Heart right ventricle (tissue), 16 donors: ENCODE measurements around the gene SLU7. TPM values are rescaled to one million over a fixed set of nuclear protein-coding genes. Genes with fewer than 3 reads are reported as not detected.

Experiments used
- ATAC-seq, 8 donors: fragments of 200-7000 bp; cut with Tn5 transposase; one replicate each; pipeline ENCODE4 v1.9.1; 2020; ENCODE audit warnings: mild to moderate bottlenecking in 8 of 8, moderate library complexity in 8 of 8, moderate number of reproducible peaks in 1 of 8
- DNase-seq, 2 donors: peaks; one replicate each; pipeline ENCODE4 v3.0.0-alpha.2; 2020
- H3K27ac ChIP-seq, 10 donors: fragments of 200-600 bp; sonication (generic) in 2 of 10; one replicate each; pipeline versions ENCODE4 v1.5.0 to v1.8.0; 2020 to 2022; ENCODE audit warnings: mild to moderate bottlenecking in 3 of 10
- H3K27me3 ChIP-seq, 7 donors: fragments of 200-600 bp; one replicate each; pipeline ENCODE4 v1.8.0; 2021 to 2022; ENCODE audit warnings: mild to moderate bottlenecking in 2 of 7
- H3K36me3 ChIP-seq, 9 donors: fragments of 200-600 bp; sonication (generic) in 1 of 9; one replicate each; pipeline versions ENCODE4 v1.5.0 to v1.8.0; 2020 to 2022; ENCODE audit warnings: mild to moderate bottlenecking in 2 of 9
- H3K4me1 ChIP-seq, 9 donors: fragments of 200-600 bp; sonication (generic) in 1 of 9; one replicate each; pipeline versions ENCODE4 v1.5.0 to v1.8.0; 2020 to 2022; ENCODE audit warnings: mild to moderate bottlenecking in 4 of 9
- H3K4me3 ChIP-seq, 10 donors: fragments of 200-600 bp; sonication (generic) in 2 of 10; one replicate each; pipeline versions ENCODE4 v1.5.0 to v1.8.0; 2020 to 2022; ENCODE audit warnings: mild to moderate bottlenecking in 7 of 10, moderate library complexity in 2 of 10
- H3K9me3 ChIP-seq, 11 donors: fragments of 200-600 bp in 10 of 11; sonication (generic) in 2 of 11; one replicate each; pipeline versions ENCODE4 v1.5.0 to v1.8.0; 2013 to 2022; ENCODE audit warnings: mild to moderate bottlenecking in 2 of 11, control low read depth in 1 of 11, moderate library complexity in 1 of 11
- CTCF ChIP-seq, 9 donors: fragments of 200-600 bp; sonication (generic) in 2 of 9; IDR thresholded peaks; one replicate each; pipeline versions ENCODE4 v1.5.0 to v1.8.0; 2021 to 2022; ENCODE audit warnings: antibody characterized with exemption in 9 of 9, mild to moderate bottlenecking in 5 of 9, moderate library complexity in 1 of 9
- WGBS, 2 donors: extraction: QIAGEN DNeasy Blood & Tissue Kit; methylation state at CpG; one replicate each; pipeline ENCODE4 v1.1.7; 2013; ENCODE audit warnings: inconsistent platforms in 1 of 2; 5-methylcytosine and 5-hydroxymethylcytosine counted together
- intact Hi-C, 10 donors: fragments of 100-400 bp; cut with DNase I; formaldehyde crosslinking; loops; one replicate each; pipeline versions ENCODE4 v1.11.1 to v1.14.2; 2022
- polyA plus RNA-seq, 2 donors: library from polyadenylated mRNA; stranded (reverse); fragments of 200-250 nt; gene quantifications; one replicate each; pipeline ENCODE4 v1.2.3, GENCODE V29; 2013
- total RNA-seq, 10 donors: library from RNA; stranded (reverse); fragmentation: NEBNext Ultra II Directional in 3 of 10; extraction: Animal tissue kit (Norgen Biotek cat#: 25700) in 3 of 10; gene quantifications; one replicate each; pipeline versions ENCODE4 v1.2.1 to v1.2.4, GENCODE V29; 2021 to 2023
- donor health status: Arrhythmogenic right ventricular cardiomyopathy.
- donor health status: ischemic (EF 13 %, LVEDD 7.1; RV severe dilation, severe dysfunction).
- donor health status: healthy with polysubstance abuse.
- donor health status: DM: no; HTN: yes; CAD: no.
- donor health status: DM: no; HTN: no; CAD: no.
- donor health status: ischemic (EF 25% LVEDD 6.9; RV normal size, moderate dysfunction).
- donor health status: ischemic (EF 25% LVEDD 5.7; RV mildly dilated, moderate dysfunction).
- donor health status: healthy.
- donor health status: DM: yes; HTN: yes; CAD: no.
- donor health status: Ischemic cardiomyopathy.
- donor health status: ischemic (EF 35%, LVEDD 5.7; RV mildly dilated, moderate dysfunction).
- donor health status: nonischemic (EF 11% LVEDD 7.7; RV severe dilation, severe dysfunction).
- donor health status: DM: yes; HTN: yes; CAD: no.
- donor health status: PGD.
- donor health status: ischemic (EF 29% LVEDD 5.4; RV normal size, mild dysfunction).
- donor health status: nonischemic (EF 23%, LVEDD 6.1; RV moderate dilation, normal function).

SLU7 gene
- total and polyA plus RNA-seq, 12 donors: 19.2 to 62.4 (median 40.6) TPM

- Histone ChIP-seq H3K4me1 (no peaks in the 10 kb centered on the region), H3K27me3 (peaks cover 0 to 7% (median 0%) of the 10 kb centered on the region in 7 donors), H3K4me3 (no peak overlapping the region), H3K36me3 (peaks cover 0 to 21% (median 0%) of the 10 kb centered on the region in 9 donors), H3K9me3 (no peaks in the 10 kb centered on the region), H3K27ac (no peak overlapping the region)
- intact Hi-C loops: no loop called here
- ATAC-seq (no peak), DNase-seq (no peak)
- no peak for TF ChIP-seq CTCF (IDR thresholded peaks at IDR 0.05)
- 95 to 96% methylated on average over 4 of the region's 4 CpGs for WGBS, 2 donors
These were observed 13.3 kb upstream of the SLU7 start for GRCh38 chr5:160432196-160432595.

GRCh38 chr5:160427607-160428006, 8.7 kb upstream of the SLU7 start:
- no peak for DNase-seq
- Histone ChIP-seq H3K4me1 (peaks cover 0 to 15% (median 0%) of the 10 kb centered on the region in 9 donors), H3K36me3 (peaks cover 0 to 21% (median 0%) of the 10 kb centered on the region in 9 donors), H3K27ac (no peak overlapping the region), H3K27me3 (no peaks in the 10 kb centered on the region), H3K4me3 (no peak overlapping the region), H3K9me3 (no peaks in the 10 kb centered on the region)
- 94 to 96% methylated on average over 4 of the region's 4 CpGs for WGBS, 2 donors
- no peak for TF ChIP-seq CTCF (IDR thresholded peaks at IDR 0.05)
- no peak for ATAC-seq
- intact Hi-C loops: no loop called here

- ATAC-seq (no peak), DNase-seq (no peak)
- intact Hi-C loops: no loop called here
- Histone ChIP-seq H3K27me3 (no peaks in the 10 kb centered on the region), H3K27ac (no peak overlapping the region), H3K4me1 (peaks cover 0 to 44% (median 14%) of the 10 kb centered on the region in 9 donors), H3K36me3 (peaks cover 0 to 7% (median 0%) of the 10 kb centered on the region in 9 donors), H3K9me3 (no peaks in the 10 kb centered on the region), H3K4me3 (peak overlapping the region in 1 of 10 donors; percentile 75)
- no peak for TF ChIP-seq CTCF (IDR thresholded peaks at IDR 0.05)
- WGBS, 2 donors: 42 to 47% methylated on average over 2 of the region's 2 CpGs
These were observed 4.2 kb upstream of the SLU7 start for GRCh38 chr5:160423099-160423498.

- DNase-seq (peak; percentile 94 to 95), ATAC-seq (peak; percentile 83 to 91 (median 88))
- 1% methylated on average over 39 of the region's 39 CpGs for WGBS, 2 donors
- Histone ChIP-seq H3K4me3 (peak within 1 kb of the TSS; percentile 15 to 75 (median 62)), H3K27ac (peak within 1 kb of the TSS in 4 of 10 donors; percentile 6 to 80 (median 36)), H3K4me1 (peaks cover 0 to 57% (median 27%) of the 10 kb centered on the region in 9 donors), H3K9me3 (no peaks in the 10 kb centered on the region), H3K27me3 (no peaks in the 10 kb centered on the region), H3K36me3 (no peaks in the 10 kb centered on the region)
- no peak for TF ChIP-seq CTCF (IDR thresholded peaks at IDR 0.05)
- intact Hi-C loops: no loop called here
These were observed 2.9 kb upstream of the SLU7 start, which contains the start of gene PTTG1 for GRCh38 chr5:160421625-160422258. Gene PTTG1 (plus strand): TSS chr5:160421855. CDS start chr5:160422313, 458 bp downstream.
